GM10248 (cell line): ENCODE data around the gene GLP2R.

ENCODE experiments used
- CTCF ChIA-PET: fragments of 300-600 bp; sonication (Branson Sonifier 250); formaldehyde crosslinking; extraction: SDS; loops from one replicate; lab custom pipeline; 2021; ENCODE audit warnings: antibody characterized with exemption; lab: Yijun Ruan, JAX
- POLR2A ChIA-PET: fragments of 350-650 bp; sonication (Branson Sonifier 250); formaldehyde crosslinking; extraction: SDS; loops from one replicate; lab custom pipeline; 2020; ENCODE audit warnings: antibody characterized with exemption; lab: Yijun Ruan, JAX
- DNase-seq: peaks from one replicate; pipeline ENCODE4 v3.0.0; 2012; ENCODE audit errors: extremely low spot score
- TF ChIP-seq, protein P1 (sequence below): IDR thresholded peaks from 2 replicates; pipeline ENCODE4 v1.5.1; 2012; ENCODE audit warnings: mild to moderate bottlenecking, low read depth; ENCODE audit errors: extremely low read depth, missing control alignments, control extremely low read depth

The GLP2R gene

DNA sequence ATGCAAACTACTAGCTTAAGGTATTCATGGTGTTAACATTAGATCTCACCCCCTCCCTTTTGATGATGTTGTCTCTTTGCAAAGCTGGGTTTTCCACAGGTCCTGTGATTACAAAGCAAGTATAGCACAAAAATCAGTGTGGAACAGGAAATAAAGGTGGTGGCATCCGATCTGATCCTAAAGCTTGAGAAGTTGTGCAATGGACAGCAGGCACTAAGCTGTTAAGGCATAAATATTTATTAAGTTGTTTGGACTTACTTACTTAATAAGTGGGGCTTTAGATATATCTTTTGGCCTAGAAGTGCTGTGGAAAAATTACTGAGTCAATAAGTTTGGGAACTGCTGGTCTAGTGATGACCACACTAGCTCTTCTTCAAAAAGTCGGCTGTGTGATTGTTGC lies 5.0 kb downstream of the GLP2R start:
- DNase-seq: no peak
- ChIA-PET CTCF (interaction anchor here (1.0 to 1.5 kb wide), 2 partner anchors 11 to 21 kb away, joined by 3 to 4 read pairs; no protein-coding TSS in a partner anchor), POLR2A (no interaction called here)
- TF ChIP-seq, protein P1, sequence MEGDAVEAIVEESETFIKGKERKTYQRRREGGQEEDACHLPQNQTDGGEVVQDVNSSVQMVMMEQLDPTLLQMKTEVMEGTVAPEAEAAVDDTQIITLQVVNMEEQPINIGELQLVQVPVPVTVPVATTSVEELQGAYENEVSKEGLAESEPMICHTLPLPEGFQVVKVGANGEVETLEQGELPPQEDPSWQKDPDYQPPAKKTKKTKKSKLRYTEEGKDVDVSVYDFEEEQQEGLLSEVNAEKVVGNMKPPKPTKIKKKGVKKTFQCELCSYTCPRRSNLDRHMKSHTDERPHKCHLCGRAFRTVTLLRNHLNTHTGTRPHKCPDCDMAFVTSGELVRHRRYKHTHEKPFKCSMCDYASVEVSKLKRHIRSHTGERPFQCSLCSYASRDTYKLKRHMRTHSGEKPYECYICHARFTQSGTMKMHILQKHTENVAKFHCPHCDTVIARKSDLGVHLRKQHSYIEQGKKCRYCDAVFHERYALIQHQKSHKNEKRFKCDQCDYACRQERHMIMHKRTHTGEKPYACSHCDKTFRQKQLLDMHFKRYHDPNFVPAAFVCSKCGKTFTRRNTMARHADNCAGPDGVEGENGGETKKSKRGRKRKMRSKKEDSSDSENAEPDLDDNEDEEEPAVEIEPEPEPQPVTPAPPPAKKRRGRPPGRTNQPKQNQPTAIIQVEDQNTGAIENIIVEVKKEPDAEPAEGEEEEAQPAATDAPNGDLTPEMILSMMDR: no peak

DNA sequence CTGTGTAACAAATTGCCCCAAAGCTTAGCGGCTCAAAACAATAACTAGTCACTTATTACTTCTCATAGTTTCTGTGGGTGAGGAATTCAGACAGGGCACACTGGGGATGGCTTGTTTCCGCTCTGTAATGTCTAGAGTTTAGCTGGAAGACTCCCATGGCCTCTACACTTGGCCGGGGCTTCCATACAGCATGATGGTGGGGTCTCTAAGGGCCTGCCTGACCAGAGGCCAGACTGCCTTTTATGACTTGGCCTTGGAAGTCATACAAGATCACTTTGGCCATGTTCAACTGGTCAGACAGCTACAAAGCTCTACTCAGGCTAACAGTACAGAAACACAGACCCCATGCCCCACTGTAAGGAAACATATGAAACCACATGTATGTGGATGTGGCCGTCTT lies 8.2 kb downstream of the GLP2R start:
- CTCF ChIA-PET: no interaction called here
- no peak for DNase-seq
- POLR2A ChIA-PET: no interaction called here
- TF ChIP-seq, protein P1: no peak

DNA sequence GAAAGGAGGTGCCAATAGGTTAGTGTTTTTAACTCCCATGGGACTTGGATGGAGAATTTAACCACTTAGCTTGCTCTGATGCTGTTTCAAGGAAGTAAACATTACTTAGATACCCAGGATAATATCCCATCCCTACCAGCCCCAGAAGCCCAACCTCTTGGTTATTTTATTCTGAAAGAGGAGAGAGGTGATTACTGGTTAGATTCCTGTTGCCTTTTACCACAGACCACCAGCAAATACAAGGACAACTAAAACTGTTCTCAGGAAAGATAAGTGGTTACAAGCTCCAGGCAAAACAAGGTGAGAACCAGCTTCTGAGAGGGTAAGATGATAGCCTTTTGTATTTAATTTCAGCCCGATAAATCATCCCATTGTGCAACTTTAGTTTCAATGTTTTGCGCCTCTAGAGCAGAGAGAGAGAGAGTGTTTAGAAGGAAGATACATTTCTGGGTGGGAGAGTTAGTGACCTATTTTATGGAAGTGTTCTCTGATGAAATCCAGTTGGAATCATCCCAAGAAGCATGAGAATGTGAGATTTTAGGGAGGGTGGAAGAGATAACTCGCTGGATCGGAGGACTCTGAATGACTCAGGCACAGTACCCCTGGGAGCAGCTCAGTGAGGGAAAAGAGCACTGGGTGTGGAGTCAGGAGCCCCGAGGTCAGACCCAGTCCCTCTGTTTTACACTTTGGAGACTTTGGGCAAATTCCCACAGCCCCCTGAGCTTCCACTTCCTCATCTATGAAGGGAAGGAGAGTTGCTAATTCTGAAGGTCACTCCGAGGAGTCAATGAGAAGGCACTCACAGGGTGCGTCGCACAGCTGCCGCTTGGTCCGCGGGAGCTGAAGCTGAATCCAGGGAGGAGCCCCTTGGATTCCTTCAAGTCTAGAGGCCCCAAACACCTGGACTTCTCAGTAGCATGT lies 12.1 kb downstream of the GLP2R start:
- CTCF ChIA-PET: interaction anchor here (1.1 to 1.9 kb wide), 2 partner anchors 13 to 19 kb away, joined by 3 to 4 read pairs; no protein-coding TSS in a partner anchor
- POLR2A ChIA-PET: no interaction called here
- TF ChIP-seq, protein P1: no peak
- no peak for DNase-seq

DNA sequence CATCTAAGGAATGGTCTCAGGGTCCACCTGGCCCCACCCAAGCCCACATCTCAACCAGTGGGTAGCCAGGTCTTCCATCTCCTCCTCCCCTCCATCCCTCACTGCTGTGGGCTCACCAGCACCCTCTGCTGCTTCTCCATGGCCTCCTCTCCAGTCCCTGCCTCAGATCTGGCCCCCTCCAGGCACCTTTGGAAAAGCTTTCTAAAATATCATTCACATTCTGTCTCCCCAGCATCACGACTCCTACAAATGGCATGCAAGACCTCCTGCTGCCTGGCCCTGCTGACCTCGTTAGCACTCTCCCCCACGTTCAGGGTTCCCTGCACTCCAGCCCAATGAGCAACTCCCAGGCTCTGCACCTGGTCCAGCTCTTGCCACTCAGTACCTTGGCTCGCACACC lies 13.7 kb downstream of the GLP2R start:
- ChIA-PET POLR2A (no interaction called here), CTCF (interaction anchor here (1.9 kb wide), 1 partner anchor 15 kb away, joined by 4 read pairs; no protein-coding TSS in a partner anchor)
- DNase-seq: no peak
- TF ChIP-seq, protein P1: no peak

DNA sequence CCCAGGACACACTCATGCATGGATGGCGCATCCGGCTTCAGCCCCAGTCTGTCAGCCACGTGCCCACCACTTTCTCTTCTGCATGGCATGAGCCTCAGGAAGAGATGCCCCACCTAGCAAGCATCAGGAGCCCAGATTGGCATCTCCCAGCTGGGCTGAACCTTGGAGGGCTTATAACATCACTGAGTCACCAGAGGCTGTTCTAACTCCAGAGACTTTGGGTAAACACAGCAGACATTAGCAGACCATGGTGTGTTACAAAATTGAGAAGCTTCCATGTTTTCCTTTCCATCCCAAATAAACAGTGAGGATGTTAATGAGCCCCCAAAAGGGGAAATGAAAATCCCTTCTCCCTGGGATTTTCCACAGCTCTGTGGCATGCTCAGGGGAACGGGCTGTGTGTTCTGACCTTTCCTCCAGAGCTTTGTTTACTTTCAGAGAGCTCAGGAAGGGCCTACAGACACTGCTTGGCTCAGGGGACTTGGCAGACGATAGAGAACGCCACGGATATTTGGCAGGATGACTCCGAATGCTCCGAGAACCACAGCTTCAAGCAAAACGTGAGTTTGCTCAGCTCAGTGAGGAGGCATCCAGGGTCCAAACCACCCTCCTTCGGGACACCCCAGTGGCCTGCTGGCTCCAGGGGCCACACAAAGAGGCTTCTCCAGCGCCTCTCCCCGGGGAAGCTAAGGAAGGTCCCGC lies 16.5 kb downstream of the GLP2R start:
- no peak for DNase-seq
- ChIA-PET CTCF (no interaction called here), POLR2A (no interaction called here)
- TF ChIP-seq, protein P1: no peak

DNA sequence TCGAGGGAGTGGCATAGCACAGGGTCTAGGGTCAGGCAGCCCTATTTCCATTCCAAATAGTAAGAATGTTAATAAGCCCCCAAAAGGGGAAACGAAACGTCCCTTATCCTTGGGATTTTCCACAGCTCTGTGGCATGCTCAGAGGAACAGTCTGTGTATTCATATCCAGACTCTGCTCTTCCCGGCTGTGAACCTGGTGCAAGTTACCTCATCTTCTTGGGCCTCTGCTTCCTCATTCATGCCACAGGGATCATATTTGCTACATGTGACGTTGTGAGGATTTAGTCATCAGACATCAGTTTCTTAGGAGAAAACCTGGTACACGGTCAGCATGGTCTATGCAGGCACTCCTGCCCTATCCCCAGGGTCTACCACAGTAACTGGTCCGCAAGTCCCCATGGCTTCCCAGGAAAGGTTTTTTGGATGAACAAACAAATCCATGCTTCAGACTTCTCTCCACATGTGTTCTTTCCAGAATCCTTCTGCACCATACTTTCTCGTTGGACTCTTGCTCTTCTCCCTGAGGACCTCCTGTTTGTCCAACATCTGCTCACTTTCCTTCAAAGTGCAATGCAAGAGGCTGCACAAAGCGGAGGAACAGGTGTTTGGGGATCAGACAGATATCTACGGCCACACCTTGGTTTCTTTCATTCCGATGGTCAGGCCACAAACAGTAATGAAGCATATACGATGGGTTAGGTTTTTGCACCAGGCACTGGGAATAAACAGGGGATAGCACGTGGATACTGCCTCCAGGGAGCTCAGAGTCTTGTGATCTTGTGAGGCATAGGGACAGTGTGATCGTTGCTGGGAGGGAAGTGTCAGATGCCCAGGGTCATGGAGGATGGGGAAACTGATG lies 17.7 kb downstream of the GLP2R start:
- TF ChIP-seq, protein P1: no peak
- DNase-seq: no peak
- POLR2A ChIA-PET: no interaction called here
- CTCF ChIA-PET: no interaction called here
